Activated CD4-positive, alpha-beta T cell treated with anti-CD3 and anti-CD28 coated beads, Interleukin-2, amount 10 ng/mL, durations not matched to agents 7 days and 5 days (primary cell): ENCODE measurements around the gene GPR84. TPM values are rescaled to one million over a fixed set of nuclear protein-coding genes. Genes with fewer than 3 reads are reported as not detected.

Experiments
- CTCF ChIA-PET: fragments of 350-600 bp; sonication (Branson Sonifier 250); formaldehyde crosslinking; loops from one replicate; lab custom pipeline; 2021; ENCODE audit warnings: antibody characterized with exemption; lab: Charles Lee
- POLR2A ChIA-PET: fragments of 350-600 bp; sonication (Branson Sonifier 250); formaldehyde crosslinking; loops from one replicate; lab custom pipeline; 2021; ENCODE audit warnings: antibody characterized with exemption; lab: Charles Lee
- DNase-seq: peaks from one replicate; pipeline ENCODE4 v3.0.0-alpha.2; 2020
- H3K27ac Mint-ChIP-seq: one replicate; pipeline ENCODE4 v1.8.0; 2021; ENCODE audit warnings: mild to moderate bottlenecking, moderate library complexity, mixed read lengths
- H3K27me3 Mint-ChIP-seq: one replicate; pipeline ENCODE4 v1.8.0; 2021; ENCODE audit warnings: mixed read lengths
- H3K36me3 Mint-ChIP-seq: one replicate; pipeline ENCODE4 v1.8.0; 2021; ENCODE audit warnings: low read depth, mixed read lengths
- H3K4me1 Mint-ChIP-seq: one replicate; pipeline ENCODE4 v1.8.0; 2021; ENCODE audit warnings: mixed read lengths
- H3K4me3 Mint-ChIP-seq: one replicate; pipeline ENCODE4 v1.8.0; 2021; ENCODE audit warnings: mild to moderate bottlenecking, moderate library complexity, mixed read lengths
- H3K9me3 Mint-ChIP-seq: one replicate; pipeline ENCODE4 v1.8.0; 2021; ENCODE audit warnings: mixed read lengths
- total RNA-seq, 2 experiments: library from RNA; stranded (reverse); gene quantifications; one replicate each; pipeline ENCODE4 v1.2.3, GENCODE V29; 2021

Gene GPR84
- total RNA-seq, 2 experiments from 2014 or later, result 0.15 to 0.33 TPM

DNA sequence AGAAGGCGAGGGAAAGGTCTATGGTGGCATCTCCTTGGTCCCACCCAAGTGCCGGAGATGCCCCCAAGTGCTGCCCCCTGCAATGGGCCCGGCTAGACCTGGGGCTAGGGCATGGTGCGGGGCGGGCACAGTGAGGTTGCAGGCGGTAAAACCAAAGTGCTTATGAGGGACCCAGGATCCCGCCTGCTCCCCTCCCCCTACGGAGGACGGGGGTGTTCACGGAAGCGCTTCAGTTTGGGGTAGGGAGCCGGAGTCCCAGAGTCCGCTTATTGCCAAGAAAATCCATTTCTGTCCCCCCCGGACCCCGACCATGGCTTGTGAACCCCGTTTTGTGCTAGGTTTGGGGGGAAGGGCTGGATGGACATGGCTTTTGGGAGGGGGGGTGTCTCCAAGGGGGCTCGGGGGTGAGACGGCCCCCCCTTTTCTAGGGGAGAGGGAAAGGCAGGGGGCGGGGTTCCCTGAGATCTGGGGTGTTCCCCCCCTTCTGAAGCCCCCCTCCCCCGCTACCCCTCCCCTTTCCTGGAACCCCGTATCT, 5.4 kb upstream of the GPR84 start:
- peak overlapping the region; percentile 46 for H3K27ac Mint-ChIP-seq
- ChIA-PET POLR2A (no interaction called here), CTCF (interaction anchor here (1.0 to 2.5 kb wide), 3 partner anchors 10 to 28 kb away, joined by 3 to 8 read pairs (median 7); no protein-coding TSS in a partner anchor)
- H3K27me3 Mint-ChIP-seq, result peaks cover 9% of the 10 kb centered on the region
- H3K36me3 Mint-ChIP-seq, result no peaks in the 10 kb centered on the region
- H3K4me3 Mint-ChIP-seq, result no peak overlapping the region
- H3K4me1 Mint-ChIP-seq, result peaks cover 43% of the 10 kb centered on the region
- DNase-seq, result no peak
- H3K9me3 Mint-ChIP-seq, result no peaks in the 10 kb centered on the region

GRCh38 chr12:54368709-54369596, 4.7 kb upstream of the GPR84 start:
- Mint-ChIP-seq H3K4me1 (peaks cover 50% of the 10 kb centered on the region), H3K36me3 (no peaks in the 10 kb centered on the region), H3K4me3 (no peak overlapping the region), H3K27ac (peak overlapping the region; percentile 46), H3K27me3 (peaks cover 9% of the 10 kb centered on the region), H3K9me3 (no peaks in the 10 kb centered on the region)
- CTCF ChIA-PET, result interaction anchor here (0.5 to 2.8 kb wide), 21 partner anchors 11 to 1880 kb away, joined by 3 to 25 read pairs (median 4); partner anchors contain the start of genes COPZ1 and ZNF385A
- POLR2A ChIA-PET, result no interaction called here
- peak; percentile 93 for DNase-seq

DNA sequence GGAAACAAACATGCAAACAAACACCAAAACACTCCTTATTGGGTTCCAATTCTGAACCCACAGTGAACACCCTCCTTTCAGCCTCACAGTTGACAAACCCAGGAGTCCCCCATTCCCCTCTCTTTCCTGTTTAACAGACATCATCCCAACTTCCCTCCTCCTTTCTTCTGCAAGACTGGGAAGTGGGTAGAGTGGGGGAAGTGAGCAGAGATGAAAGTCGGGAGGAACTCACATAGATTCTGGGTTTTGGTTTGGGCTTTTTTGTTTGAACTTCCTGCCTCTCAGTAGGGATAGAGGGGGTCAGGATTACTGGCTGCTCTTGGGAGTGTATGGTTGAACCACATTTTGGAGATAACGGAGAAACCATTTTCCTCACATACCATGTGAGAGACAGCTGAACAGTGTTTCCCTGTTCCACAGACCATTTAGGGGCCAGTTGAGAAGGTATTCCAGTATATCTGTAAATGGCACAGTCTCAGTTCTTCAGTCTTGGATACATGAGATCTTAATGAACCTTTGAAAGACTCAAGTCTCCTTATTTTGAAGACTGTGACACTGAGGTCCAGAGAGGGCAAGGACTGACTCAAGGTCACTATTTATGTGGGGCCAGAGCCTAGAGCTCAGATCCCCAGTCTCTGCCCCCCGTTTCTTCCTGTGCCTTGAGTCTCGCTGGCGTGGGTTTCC, 3.9 kb upstream of the GPR84 start:
- H3K36me3 Mint-ChIP-seq, result no peaks in the 10 kb centered on the region
- ChIA-PET CTCF (interaction anchor here (0.6 to 2.8 kb wide), 22 partner anchors 10 to 1881 kb away, joined by 3 to 25 read pairs (median 4); partner anchors contain the start of genes COPZ1 and ZNF385A), POLR2A (no interaction called here)
- peaks cover 9% of the 10 kb centered on the region for H3K27me3 Mint-ChIP-seq
- no peak for DNase-seq
- peaks cover 52% of the 10 kb centered on the region for H3K4me1 Mint-ChIP-seq
- H3K27ac Mint-ChIP-seq, result no peak overlapping the region
- no peaks in the 10 kb centered on the region for H3K9me3 Mint-ChIP-seq
- H3K4me3 Mint-ChIP-seq, result no peak overlapping the region

DNA sequence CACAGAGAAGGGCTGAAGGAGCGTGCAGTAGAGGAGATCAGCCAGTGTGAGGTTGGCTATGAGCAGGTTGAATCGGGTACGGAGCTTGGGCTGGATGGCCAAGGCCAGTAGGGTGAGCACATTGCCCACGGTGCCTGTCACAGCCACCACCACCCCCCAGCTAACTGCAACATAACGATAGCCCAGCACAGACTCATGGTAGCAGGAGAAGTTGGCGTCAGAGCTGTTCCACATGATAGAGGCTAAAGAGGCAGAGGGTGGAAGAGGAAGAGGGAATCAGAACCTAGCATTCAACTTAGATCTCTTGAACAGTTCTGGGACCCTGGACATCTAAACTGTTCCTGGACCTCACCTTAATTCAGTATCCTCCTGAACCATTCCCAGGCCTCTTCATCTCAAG, 668 bp downstream of the GPR84 start:
- H3K36me3 Mint-ChIP-seq, result no peaks in the 10 kb centered on the region
- H3K4me1 Mint-ChIP-seq, result peaks cover 42% of the 10 kb centered on the region
- H3K9me3 Mint-ChIP-seq, result no peaks in the 10 kb centered on the region
- H3K27ac Mint-ChIP-seq, result no peak overlapping the region
- CTCF ChIA-PET, result interaction anchor here (0.6 to 3.2 kb wide), 4 partner anchors 11 to 84 kb away, joined by 3 to 14 read pairs (median 8); partner anchors contain the start of gene CBX5
- no peak for DNase-seq
- H3K27me3 Mint-ChIP-seq, result peaks cover 9% of the 10 kb centered on the region
- H3K4me3 Mint-ChIP-seq, result no peak overlapping the region
- POLR2A ChIA-PET, result no interaction called here

DNA sequence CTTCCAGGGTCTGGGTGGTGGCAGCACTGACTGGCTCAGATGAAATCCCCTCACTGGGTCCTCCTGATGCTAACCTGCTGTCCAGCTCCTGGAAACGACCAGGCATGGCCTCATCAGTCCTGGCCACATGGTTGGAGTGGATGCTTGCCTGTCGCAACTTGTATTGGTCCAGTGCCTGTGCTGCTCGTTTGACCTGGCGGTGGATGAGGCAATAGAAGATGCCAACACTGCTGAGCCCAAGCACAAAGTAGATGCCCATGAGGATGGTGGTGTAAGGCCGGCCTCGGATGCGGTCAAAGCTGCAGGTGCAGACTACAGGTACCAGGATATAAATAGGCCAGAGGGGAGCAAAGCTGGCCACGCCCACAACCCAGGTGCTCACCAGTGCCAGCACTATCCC, 1.2 kb downstream of the GPR84 start:
- H3K27ac Mint-ChIP-seq, result no peak overlapping the region
- CTCF ChIA-PET, result interaction anchor here (0.6 to 3.2 kb wide), 5 partner anchors 11 to 98 kb away, joined by 3 to 14 read pairs (median 4); partner anchors contain the start of gene CBX5
- no peak for DNase-seq
- H3K36me3 Mint-ChIP-seq, result no peaks in the 10 kb centered on the region
- POLR2A ChIA-PET, result no interaction called here
- H3K27me3 Mint-ChIP-seq, result peaks cover 6% of the 10 kb centered on the region
- no peak overlapping the region for H3K4me3 Mint-ChIP-seq
- no peaks in the 10 kb centered on the region for H3K9me3 Mint-ChIP-seq
- peaks cover 37% of the 10 kb centered on the region for H3K4me1 Mint-ChIP-seq

GRCh38 chr12:54360717-54361456, 3.4 kb downstream of the GPR84 start:
- Mint-ChIP-seq H3K4me1 (peaks cover 40% of the 10 kb centered on the region), H3K36me3 (no peaks in the 10 kb centered on the region), H3K4me3 (no peak overlapping the region), H3K27ac (peak overlapping the region; percentile 59), H3K9me3 (no peaks in the 10 kb centered on the region), H3K27me3 (no peaks in the 10 kb centered on the region)
- ChIA-PET POLR2A (no interaction called here), CTCF (interaction anchor here (0.8 to 3.2 kb wide), 7 partner anchors 9 to 136 kb away, joined by 3 to 14 read pairs (median 4); no protein-coding TSS in a partner anchor)
- peak; percentile 67 for DNase-seq

- POLR2A ChIA-PET, result interaction anchor here (0.7 to 1.7 kb wide), 2 partner anchors 23 to 67 kb away, joined by 3 to 4 read pairs; no protein-coding TSS in a partner anchor
- H3K27me3 Mint-ChIP-seq, result no peaks in the 10 kb centered on the region
- H3K36me3 Mint-ChIP-seq, result no peaks in the 10 kb centered on the region
- no peak overlapping the region for H3K4me3 Mint-ChIP-seq
- H3K27ac Mint-ChIP-seq, result no peak overlapping the region
- peaks cover 37% of the 10 kb centered on the region for H3K4me1 Mint-ChIP-seq
- H3K9me3 Mint-ChIP-seq, result no peaks in the 10 kb centered on the region
- CTCF ChIA-PET, result interaction anchor here (0.7 to 3.3 kb wide), 13 partner anchors 9 to 159 kb away, joined by 3 to 14 read pairs (median 4); partner anchors contain the start of gene COPZ1
- no peak for DNase-seq
These were observed 4.4 kb downstream of the GPR84 start for GRCh38 chr12:54359762-54360351.

DNA sequence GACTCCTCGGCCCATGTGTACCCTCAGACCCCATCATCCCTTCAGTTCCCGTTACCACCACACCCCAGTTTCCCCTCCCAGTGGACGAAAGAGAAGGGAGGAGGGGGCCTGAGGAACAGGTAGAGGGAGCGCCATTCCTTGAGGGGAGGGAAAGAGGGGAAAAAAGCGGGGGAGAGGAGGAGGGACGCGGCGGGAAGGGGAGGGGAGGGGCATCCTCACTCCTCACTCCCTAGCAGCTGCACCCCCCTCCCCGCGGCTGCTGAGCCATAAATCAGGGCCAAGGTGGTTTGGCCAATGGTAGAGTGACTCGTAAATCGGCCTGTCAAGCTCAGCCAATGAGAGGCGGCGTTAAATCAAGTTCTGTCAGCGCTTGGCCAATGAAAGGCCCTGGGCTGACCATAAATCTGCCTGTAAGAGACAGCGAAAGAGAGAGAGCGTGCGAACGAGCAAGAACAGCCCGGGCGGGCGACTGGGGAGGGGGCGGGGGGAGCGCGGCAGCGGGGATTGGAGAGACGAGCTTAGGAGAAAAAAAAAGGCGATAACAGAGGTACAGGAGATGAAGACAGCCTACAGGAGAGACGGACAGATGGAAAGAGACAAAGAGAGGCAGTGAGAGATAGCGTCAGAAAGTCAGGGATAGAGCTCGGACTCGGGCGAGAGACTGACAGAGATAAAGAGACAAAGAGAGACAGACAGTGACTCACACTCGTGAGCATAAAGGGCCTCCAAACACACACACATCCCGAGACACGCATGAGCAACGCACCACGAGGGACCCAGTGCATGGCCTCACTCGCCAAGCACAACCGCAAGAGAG, 5.1 kb downstream of the GPR84 start:
- Mint-ChIP-seq H3K4me1 (peaks cover 30% of the 10 kb centered on the region), H3K9me3 (no peaks in the 10 kb centered on the region), H3K27me3 (no peaks in the 10 kb centered on the region), H3K4me3 (no peak overlapping the region), H3K27ac (no peak overlapping the region), H3K36me3 (no peaks in the 10 kb centered on the region)
- POLR2A ChIA-PET, result interaction anchor here (0.6 to 1.7 kb wide), 7 partner anchors 22 to 700 kb away, joined by 3 to 5 read pairs (median 3); partner anchors contain the start of gene HNRNPA1
- DNase-seq, result peak; percentile 98
- CTCF ChIA-PET, result interaction anchor here (0.7 to 3.3 kb wide), 20 partner anchors 9 to 158 kb away, joined by 3 to 14 read pairs (median 4); partner anchors contain the start of gene COPZ1

GRCh38 chr12:54358191-54358944, 5.9 kb downstream of the GPR84 start:
- ChIA-PET CTCF (interaction anchor here (0.8 to 3.3 kb wide), 17 partner anchors 10 to 158 kb away, joined by 3 to 14 read pairs (median 6); partner anchors contain the start of gene COPZ1), POLR2A (interaction anchor here (0.7 to 1.7 kb wide), 4 partner anchors 50 to 700 kb away, joined by 3 to 4 read pairs (median 4); partner anchors contain the start of gene HNRNPA1)
- peak; percentile 76 for DNase-seq
- Mint-ChIP-seq H3K4me3 (no peak overlapping the region), H3K9me3 (no peaks in the 10 kb centered on the region), H3K27ac (no peak overlapping the region), H3K4me1 (peaks cover 22% of the 10 kb centered on the region), H3K27me3 (no peaks in the 10 kb centered on the region), H3K36me3 (no peaks in the 10 kb centered on the region)

GRCh38 chr12:54357506-54358190, 6.6 kb downstream of the GPR84 start:
- Mint-ChIP-seq H3K9me3 (no peaks in the 10 kb centered on the region), H3K4me1 (peaks cover 20% of the 10 kb centered on the region), H3K27me3 (no peaks in the 10 kb centered on the region), H3K27ac (no peak overlapping the region), H3K36me3 (no peaks in the 10 kb centered on the region), H3K4me3 (no peak overlapping the region)
- DNase-seq, result no peak
- ChIA-PET CTCF (interaction anchor here (0.5 to 3.3 kb wide), 13 partner anchors 9 to 166 kb away, joined by 3 to 14 read pairs (median 6); partner anchors contain the start of gene COPZ1), POLR2A (interaction anchor here (0.6 kb wide), 1 partner anchor 76 kb away, joined by 3 read pairs; no protein-coding TSS in a partner anchor)
